HG03442 (cell line): ENCODE measurements around the gene WDR83.
A peak's percentile ranks its signal among the peaks of the same experiment; 100 is the strongest.
"Not testable (repeated sequence)": the region's sequence is repeated elsewhere in the genome, so short reads cannot be mapped to it uniquely, and the experiment has no call there.

Experiments used
- ATAC-seq: cut with Tn5 transposase; IDR thresholded peaks from one replicate; pipeline ENCODE4 v1.9.1; 2021; ENCODE audit warnings: mild to moderate bottlenecking, moderate library complexity; ENCODE audit not compliant: unreplicated experiment

WDR83 gene

DNA sequence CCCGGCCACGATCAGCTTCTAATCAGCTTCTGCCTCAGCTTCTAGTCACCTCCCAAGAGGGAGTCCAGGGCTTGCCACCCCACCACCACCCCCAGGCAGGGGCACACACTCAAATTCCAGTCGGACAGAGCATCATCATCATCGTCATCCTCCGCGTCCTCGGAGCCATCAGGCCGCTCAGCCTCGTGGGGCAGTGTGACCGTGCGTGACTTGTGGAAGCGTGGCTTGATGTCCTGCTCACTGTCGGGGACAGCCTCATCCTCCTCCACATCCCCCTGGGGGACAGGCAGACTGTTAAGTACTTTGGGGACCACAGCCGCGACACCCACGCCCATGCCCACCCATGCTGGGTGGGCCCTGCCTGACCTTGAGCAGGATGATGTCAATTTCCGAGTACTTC lies 44.6 kb downstream of the WDR83 start:
- no peak for ATAC-seq

DNA sequence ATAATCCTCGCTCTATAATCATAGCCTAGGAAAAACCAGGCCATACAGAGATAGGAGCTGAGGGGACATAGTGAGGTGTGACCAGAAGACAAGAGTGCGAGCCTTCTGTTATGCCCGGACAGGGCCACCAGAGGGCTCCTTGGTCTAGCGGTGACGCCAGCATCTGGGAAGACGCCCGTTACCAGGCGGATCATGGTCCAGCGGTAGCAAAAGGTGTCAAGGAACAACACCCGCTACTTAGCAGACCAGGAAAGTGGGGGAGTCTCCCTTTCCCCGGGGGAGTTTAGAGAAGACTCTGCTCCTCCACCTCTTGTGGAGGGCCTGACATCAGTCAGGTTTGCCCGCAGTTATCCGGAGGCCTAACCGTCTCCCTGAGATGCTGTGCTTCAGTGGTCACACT lies 45.5 kb downstream of the WDR83 start:
- not testable (repeated sequence) for ATAC-seq

DNA sequence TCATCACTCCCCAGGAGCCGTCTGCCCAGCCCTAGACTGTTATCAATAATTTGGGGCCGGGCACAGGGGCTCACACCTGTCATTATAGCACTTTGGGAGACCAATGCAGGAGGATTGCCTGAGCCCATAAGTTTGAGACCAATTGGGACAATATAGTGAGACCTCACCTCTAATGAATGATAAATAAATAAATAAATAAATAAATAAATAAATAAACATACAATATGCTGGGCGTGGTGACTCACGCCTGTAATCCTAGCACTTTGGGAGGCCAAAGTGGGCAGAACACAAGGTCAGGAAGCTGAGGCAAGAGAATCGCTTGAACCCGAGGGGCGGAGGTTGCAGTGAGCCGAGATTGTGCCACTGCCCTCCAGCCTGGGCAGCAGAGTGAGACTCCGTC lies 46.7 kb downstream of the WDR83 start:
- ATAC-seq = not testable (repeated sequence)

DNA sequence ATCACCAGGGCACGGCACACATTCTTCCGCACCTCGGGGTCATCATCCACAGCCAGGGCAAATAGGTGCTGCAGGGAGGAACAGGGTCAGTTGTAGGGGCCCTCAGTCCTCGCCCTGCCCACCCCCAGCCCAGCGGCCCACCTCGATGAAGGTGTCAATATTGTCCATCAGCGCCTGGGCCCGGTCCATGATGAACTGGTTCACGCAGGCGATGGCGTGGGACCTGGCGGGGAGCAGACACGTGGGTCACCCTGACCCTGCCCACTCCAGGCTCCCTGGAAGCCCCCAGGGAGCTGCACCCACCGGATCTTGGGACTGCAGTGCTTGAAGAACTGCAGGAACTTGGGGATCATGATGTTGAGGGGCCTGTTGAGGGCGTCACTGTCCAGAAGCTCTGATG lies 48.5 kb downstream of the WDR83 start:
- no peak for ATAC-seq

DNA sequence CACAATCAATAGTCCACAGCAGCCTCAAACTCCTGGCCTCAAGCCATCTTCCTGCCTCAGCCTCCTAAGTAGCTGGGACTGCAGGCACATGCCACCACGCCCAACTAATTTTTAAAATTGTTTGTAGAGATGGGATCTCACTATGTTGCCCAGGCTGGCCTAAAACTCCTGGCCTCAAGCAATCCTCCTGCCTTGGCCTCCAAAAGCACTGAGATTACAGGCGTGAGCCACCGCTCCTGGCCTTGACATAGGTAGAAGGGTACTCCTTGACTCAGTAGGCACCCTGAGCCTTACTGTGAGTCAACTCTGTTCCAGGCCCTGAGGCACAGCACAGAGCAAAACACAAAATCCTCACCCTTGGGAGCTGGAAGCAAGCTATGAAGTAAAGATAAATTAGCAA lies 49.3 kb downstream of the WDR83 start:
- no peak for ATAC-seq

DNA sequence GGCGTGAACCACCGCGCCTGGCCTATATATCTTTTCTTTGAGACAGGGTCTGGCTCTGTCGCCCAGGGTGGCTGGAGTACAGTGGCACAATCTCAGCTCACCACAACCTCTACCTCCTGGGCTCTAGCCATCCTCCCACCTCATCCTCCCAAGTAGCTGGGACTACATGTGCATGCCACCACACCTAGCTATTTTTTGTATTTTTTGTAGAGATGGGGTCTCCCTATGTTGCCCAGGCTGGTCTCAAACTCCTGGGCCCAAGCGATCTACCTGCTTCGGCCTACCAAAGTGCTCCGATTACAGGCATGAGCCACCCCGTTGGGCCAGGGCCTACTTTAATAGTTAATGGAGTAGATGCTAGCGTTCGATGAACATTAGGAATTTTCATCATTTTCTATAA lies 53.7 kb downstream of the WDR83 start:
- ATAC-seq = no peak

DNA sequence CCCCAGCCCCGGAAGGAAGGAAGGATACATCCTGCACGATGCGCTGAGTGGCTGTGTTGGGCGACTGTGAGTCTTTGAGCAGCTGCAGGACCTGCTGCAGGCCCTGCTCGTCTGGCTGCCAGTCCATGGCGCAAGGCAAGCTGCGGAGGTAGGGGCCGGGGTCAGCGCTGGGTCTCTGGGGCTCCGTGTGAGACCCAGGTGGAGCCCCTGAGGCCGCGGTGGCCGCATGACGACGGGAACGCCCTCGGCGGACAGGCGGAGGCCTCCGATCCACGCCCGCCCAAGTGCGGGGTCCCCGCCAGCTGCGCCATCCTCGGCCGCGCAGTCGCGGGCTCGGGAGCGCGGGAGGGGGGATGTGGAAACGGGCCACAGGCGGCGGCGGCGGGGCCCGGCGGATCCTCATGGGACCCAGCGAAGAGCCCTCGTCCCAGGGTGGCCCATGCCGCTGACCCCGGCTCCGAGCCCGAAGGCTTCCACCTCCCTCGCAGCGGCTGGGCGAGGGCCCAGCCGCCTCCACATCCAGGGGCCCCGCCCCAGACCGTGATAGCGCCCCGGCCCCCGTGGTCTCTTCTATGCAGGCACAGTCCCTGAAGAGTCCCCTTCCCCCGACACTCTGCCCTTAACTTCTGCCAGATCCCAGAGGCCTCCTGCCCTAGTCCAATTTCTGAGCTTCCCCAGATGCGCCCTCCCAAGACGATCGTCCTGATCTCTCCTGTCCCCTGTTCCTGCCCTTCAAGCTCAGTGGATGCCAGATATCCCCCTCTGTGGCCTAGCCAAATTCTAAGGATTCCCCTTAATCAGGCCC lies 54.4 kb downstream of the WDR83 start:
- ATAC-seq = no peak

DNA sequence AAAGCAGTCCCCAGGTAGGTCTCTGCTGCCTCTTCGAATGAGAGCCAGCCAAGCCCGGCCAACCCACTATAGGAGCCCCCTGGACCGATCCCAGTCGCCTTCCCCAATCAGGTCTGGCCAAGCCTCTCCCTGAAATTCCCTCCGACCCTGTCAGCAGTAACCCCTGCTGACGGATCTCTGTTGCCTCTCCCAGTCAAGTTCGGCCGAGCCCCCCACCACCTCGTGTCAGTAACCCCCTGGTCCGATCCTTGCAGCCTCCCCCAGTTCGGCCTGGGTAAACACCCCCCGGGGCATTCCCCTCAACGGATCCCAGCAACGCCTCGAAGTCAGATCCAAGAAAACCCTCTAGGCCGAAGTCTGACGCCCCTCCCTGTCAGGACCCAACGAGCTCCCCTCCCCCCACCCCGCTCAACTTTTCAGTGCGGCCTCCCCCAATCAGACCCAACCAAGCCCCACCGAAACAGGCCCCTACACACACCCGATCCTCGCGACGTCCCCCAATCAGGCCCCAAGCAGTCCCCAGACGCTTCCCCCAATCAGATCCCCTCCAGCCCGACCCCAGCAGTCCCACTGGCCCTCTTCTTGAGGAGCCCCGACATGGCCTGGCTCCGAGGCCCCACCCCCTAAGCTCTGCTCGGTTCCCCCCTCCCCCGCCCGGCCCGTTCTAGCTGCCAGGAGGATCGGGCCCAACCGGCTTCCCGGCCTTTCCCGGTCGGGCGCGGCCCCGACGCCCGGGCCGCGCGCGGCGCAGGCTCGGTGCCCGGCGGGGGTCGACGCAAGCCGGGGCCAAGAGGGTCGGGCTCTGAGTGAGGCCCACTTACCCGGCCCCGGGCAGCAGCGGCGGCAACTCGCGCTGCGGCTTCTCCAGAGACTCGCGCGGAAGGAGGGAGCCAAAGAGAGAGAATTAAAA lies 55.3 kb downstream of the WDR83 start:
- ATAC-seq = peak; percentile 23

DNA sequence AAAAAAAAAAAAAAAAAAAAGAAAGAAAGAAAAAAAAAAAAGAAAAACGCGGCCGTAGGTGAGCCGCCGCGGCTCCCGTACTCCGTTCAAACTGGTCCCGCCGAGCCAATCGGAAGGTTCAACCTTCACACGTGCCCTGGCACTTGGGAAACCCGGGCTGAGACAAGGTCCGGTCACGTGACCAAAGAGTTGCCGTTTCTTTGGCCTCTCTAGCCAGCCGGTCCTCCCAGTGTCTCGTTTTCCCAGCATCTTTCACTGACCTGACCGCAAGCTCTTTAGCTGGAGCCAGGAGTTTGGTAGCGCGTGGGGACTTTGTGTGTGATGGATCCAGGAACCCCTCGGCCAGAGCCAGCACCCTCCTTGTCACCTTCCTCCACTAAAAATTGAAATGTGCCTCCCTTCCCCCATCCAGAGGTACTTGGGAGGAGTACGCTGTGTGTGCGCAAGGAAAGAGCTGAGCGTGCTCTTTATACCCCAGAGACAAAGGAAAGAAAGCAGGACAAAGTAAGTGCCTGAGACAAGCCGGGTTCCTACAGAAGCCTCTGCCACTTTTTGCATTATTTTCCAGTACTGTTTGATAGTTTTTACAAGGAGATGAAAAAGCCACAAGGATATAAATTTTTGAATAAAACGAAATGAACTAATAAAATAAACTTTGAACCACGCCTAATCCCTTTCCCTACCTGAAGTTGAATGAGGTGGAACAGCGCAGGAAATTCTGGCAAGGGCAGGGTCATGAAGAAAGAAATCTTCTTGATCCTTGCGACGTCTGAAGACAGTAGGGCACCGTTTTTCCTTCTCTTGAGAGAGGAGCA lies 56.2 kb downstream of the WDR83 start:
- ATAC-seq = peak; percentile 81

DNA sequence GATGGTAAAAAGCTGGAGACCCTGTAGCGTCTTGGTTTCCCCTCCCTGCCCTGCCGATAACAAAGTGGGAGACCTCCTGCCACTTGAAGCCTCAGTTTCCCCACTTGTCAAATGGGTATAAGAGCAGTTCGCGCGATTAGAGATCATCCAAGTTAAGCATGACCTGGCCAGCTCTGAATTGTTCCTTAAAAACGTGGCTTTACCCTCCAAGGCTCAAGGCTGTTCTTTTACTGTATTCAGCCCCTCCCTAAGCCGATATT lies 56.7 kb downstream of the WDR83 start:
- no peak for ATAC-seq

DNA sequence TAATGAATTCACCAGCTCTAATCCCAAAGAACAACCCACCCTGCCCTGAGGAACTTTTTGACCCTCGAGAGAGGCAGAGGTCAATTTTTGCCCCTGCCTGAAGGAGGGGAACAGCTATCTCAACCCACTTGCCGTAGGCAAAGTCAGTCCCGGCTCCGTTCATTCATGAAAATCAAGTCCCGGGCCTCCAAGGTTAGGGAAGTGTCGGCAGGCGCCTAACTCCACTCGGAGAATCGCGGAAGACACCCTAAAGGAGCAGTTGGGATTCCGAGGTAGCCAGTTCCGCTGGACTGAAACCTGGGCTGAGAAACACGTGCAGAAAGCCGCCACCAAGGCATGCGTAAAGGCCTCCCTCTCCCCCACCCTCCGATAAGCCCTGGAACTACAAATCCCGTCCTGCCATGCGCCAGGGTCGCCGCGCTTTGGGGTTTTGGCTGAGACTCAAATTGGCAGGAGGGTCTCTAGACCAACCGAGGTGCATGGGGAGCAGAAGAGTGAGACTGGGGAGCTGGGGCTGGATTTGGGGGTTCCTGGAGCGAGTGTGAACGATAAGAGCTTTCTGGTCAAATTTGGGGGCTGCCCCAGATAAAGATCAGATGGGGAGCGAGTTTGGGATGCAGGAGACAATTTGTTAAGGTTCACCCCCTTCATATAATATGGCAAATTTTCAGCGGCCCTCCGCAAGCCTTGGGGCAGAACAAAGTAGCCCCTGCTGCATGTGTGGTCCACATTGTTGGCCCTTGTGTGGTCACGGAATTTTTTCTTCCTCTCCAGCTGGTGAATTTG lies 57.2 kb downstream of the WDR83 start, which contains the start of gene TNPO2:
TNPO2 (minus strand) TSS at position 292 of the 786 bp plus-strand sequence. CDS start 2,955 bp downstream, outside the sequence.
- no peak for ATAC-seq
